GM10266 (cell line): ENCODE measurements around the gene RGS1.
A peak's percentile ranks its signal among the peaks of the same experiment; 100 is the strongest.

Experiments used
- DNase-seq: peaks from one replicate; pipeline ENCODE4 v3.0.0; 2012; ENCODE audit errors: extremely low spot score
- CTCF ChIP-seq: IDR thresholded peaks from 2 replicates; pipeline ENCODE4 v1.5.1; 2012; ENCODE audit warnings: mild to moderate bottlenecking, low read depth; ENCODE audit not compliant: control insufficient read depth, insufficient read depth; ENCODE audit errors: missing control alignments

RGS1 gene

GRCh38 chr1:192546596-192547190, 28.9 kb upstream of the RGS1 start:
- TF ChIP-seq CTCF: no peak
- DNase-seq: no peak

- DNase-seq: no peak
- TF ChIP-seq CTCF: no peak
These were observed 28.1 kb upstream of the RGS1 start for GRCh38 chr1:192547501-192547900.

- DNase-seq: no peak
- TF ChIP-seq CTCF: no peak
These were observed 25.6 kb upstream of the RGS1 start for GRCh38 chr1:192549937-192550336.

GRCh38 chr1:192550922-192551534, 24.5 kb upstream of the RGS1 start:
- peak; percentile 15 for DNase-seq

GRCh38 chr1:192552760-192553191, 22.8 kb upstream of the RGS1 start:
- no peak for TF ChIP-seq CTCF

More at GRCh38 chr1:192550922-192551534, 24.5 kb upstream of the RGS1 start:
- TF ChIP-seq CTCF: no peak

GRCh38 chr1:192553741-192554140, 21.8 kb upstream of the RGS1 start:
- TF ChIP-seq CTCF: no peak
- no peak for DNase-seq

More at GRCh38 chr1:192552760-192553191, 22.8 kb upstream of the RGS1 start:
- DNase-seq: peak; percentile 10

GRCh38 chr1:192554904-192555303, 20.7 kb upstream of the RGS1 start:
- TF ChIP-seq CTCF: no peak
- no peak for DNase-seq
